ENCODE measurements around the gene RNF103.

RNF103 gene

GRCh38 chr2:86627550-86627949 is 3.9 kb upstream of the RNF103 start:
- in situ Hi-C loops (cut with HindIII; ENCODE audit: low sequenced_read_pairs) = no loop called here

DNA sequence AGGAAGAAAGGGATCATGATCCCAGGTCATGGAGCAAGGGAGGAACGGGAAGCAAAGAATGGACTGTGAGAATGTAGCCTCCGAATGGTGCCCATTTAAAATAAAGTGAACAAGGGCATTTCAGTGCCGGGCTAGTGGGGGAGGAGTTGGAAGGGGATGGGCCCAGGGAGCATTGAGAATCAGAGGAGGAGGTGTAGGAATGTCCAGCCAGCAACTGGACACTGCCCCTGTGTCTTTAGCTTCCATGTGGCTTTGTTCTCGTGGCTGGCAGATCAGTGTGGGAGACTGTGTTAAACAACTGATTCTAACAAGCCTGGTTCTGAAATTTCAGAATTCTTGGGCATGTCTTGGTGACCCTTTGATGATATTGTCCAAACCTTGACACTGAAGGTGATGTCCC is 1.4 kb upstream of the RNF103 start:
- in situ Hi-C loops (cut with HindIII; ENCODE audit: low sequenced_read_pairs) = no loop called here

- in situ Hi-C loops (cut with HindIII; ENCODE audit: low sequenced_read_pairs) = no loop called here
Observed at GRCh38 chr2:86624267-86624547, 542 bp upstream of the RNF103 start.

- in situ Hi-C loops (cut with HindIII; ENCODE audit: low sequenced_read_pairs) = no loop called here
Observed at GRCh38 chr2:86623043-86623493, 597 bp downstream of the RNF103 start.

DNA sequence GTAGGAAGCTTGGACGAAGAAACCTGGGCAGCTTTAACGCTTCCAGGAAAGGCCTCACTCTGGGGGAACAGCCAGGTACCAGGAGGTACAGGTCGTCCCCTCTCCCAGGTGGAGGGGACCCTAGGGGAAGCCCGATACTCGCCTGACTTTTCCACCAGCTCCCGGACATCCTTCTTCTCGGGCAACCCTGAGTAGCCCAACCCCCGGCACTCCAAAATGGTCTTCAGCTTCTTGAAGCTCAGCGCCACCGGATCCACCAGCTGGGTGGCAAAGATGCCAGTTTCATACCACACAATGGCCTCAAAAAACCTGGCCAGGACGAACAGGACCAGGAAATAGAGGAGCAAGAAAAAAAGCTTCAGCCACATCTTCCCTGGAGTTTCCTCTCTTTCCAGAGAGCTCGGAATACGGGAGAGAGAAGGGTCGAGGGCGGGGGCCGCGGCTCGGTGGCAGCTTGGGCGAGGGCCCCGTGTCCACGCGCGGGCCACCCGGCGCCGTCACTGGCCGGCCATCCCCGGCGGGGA is 1.1 kb downstream of the RNF103 start:
- in situ Hi-C loops (cut with HindIII; ENCODE audit: low sequenced_read_pairs) = no loop called here

DNA sequence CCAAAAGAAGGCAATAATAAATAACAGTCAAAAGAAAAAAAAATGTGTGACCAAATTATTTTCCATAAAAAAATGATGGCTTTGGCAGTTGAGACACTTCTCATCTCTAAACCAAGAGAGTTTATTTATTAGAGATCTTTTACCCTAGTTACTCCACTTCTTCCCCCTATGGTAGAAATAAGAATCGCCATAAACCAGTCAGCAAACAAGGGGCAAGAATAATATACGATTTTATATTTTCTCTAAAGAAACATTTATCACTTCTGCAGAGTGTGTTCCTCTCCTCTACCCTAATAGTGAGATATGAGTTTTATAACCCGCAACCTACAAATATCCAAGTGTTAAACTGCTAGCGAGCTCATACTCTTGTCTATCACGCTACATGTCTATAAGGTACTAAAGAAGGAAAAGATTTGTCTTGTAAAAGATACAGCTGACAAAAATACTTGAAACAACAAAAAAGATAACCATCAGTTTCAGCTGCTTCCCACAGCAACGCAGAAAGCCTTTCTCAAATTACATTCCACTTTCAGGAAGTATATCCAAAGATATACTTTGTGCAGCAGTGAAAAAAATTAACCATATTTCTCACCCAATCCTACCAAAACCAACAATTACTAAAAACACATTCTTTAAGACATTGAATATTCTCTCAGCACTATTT is 2.3 kb downstream of the RNF103 start:
- in situ Hi-C loops (cut with HindIII; ENCODE audit: low sequenced_read_pairs) = no loop called here

DNA sequence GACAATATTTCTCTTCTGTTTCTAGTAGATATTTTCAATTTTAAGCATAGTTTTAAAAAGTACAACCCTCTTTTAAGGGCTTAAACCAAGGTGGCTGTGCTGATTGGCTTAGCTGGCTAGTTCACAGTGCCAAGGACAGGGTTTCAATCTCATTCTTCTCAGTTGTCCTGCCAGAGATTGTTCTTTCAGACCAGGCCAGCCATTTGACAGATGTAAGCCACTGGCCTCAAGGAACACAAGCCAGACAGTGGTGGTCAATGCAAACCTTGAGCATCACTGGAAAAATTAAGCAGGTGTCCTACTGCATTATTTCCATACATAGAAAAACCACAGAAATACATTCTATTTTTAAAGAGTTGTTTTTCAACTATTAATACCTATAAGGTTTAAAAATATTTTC is 5.9 kb downstream of the RNF103 start:
- in situ Hi-C loops (cut with HindIII; ENCODE audit: low sequenced_read_pairs) = loop anchor here (5.0 to 10.0 kb wide), 2 partner anchors 70 to 147 kb away; no protein-coding TSS in a partner anchor

DNA sequence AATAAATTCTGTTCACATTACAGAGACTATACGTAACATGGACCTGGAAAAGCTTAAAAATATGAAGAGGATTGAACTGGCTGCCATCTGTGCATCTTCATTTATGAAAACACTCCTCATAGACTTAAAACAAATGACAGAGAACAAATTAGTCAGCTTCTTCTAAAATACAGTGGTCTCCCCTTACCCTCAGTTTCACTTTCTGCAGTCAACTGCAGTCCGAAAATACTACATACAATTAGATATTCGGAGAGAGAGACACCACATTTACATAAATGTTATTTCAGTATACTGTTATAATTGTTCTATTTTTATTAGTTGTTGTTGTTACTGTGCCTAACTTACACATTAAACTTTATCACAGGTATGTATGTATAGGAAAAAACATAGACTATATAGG is 6.5 kb downstream of the RNF103 start:
- in situ Hi-C loops (cut with HindIII; ENCODE audit: low sequenced_read_pairs) = loop anchor here (5.0 to 10.0 kb wide), 2 partner anchors 70 to 148 kb away; no protein-coding TSS in a partner anchor

DNA sequence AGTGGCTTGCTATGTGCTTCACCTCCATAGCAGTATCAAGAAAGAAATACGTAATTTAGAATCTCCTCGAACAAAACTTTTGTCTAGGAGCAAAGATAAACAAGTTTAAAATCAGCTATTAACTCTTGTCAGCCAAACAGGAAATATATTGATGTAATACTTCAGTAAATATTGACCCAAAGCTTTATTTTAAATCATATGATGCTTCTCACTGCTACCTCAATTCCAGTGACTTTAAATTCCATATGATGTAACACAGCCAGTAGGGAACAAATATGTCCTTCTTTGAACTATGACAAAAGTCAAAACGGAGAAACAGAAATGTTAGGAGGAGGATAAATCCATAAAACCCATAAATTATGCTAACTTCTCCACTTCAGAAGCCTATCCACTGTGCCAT is 7.2 kb downstream of the RNF103 start:
- in situ Hi-C loops (cut with HindIII; ENCODE audit: low sequenced_read_pairs) = loop anchor here (5.0 to 10.0 kb wide), 2 partner anchors 71 to 148 kb away; no protein-coding TSS in a partner anchor

DNA sequence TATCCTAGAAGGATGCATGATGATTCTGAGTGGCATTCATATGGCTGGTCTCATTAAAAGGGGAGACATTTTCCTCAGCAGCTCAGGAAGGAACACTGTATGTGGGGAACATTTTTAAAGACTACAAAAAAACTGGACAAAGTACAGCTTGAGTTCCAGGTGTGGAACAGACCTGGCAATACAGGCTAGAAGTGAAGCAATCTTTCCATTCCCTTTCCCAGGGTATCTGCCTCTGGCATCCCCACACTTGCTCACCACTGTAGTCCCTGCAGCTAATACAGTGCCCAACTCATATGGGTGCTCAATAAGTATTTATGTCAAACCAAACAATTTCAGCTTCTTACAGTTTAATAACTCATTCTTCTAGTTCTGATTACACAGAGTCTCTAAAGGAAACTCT is 8.1 kb downstream of the RNF103 start:
- in situ Hi-C loops (cut with HindIII; ENCODE audit: low sequenced_read_pairs) = loop anchor here (5.0 to 10.0 kb wide), 2 partner anchors 72 to 149 kb away; no protein-coding TSS in a partner anchor

GRCh38 chr2:86613515-86613914 is 10.2 kb downstream of the RNF103 start:
- in situ Hi-C loops (cut with HindIII; ENCODE audit: low sequenced_read_pairs) = loop anchor here (10.0 kb wide), 1 partner anchor 151 kb away; no protein-coding TSS in a partner anchor

DNA sequence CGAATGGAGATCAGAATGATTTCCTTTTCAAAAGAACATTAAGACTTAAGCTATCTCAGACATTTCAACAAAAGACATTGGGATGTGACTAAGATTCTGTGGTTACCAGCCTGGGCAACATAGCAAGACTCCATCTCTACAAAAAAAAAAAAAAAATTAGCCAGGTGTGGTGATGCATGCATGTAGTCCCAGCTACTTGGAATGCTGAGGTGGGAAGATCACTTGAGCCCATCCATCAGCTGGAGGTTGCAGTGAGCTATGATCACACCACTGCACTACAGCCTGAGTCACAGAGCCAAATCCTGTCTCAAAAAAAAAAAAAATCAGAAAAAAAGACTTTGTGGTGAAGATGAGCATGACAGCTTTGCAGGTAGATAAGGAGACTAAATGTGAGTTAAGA is 12.8 kb downstream of the RNF103 start:
- in situ Hi-C loops (cut with HindIII; ENCODE audit: low sequenced_read_pairs) = loop anchor here (10.0 kb wide), 1 partner anchor 154 kb away; no protein-coding TSS in a partner anchor

- in situ Hi-C loops (cut with HindIII; ENCODE audit: low sequenced_read_pairs) = no loop called here
Observed at GRCh38 chr2:86608832-86609410, 14.7 kb downstream of the RNF103 start.

- in situ Hi-C loops (cut with HindIII; ENCODE audit: low sequenced_read_pairs) = no loop called here
Observed at GRCh38 chr2:86603905-86604304, 19.8 kb downstream of the RNF103 start.

DNA sequence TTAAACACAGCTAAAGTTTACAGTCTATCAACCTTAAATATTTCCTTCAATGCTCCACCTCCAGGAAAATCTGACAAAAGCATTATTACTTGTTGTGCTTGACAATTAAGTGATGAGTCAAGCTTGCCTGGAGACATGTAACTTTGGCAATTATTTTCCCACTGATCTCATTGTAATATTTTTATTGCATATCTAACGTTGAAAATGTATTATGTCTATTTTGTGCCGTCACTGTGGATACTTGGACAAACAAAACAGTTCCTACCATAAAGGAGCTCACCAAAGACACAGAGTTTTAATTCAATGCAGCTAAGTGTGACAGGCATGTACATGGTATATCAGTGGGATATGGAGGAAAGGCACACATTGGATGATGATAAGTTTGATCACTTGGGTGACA is 24.7 kb downstream of the RNF103 start:
- in situ Hi-C loops (cut with HindIII; ENCODE audit: low sequenced_read_pairs) = no loop called here

GRCh38 chr2:86596118-86596517 is 27.5 kb downstream of the RNF103 start:
- in situ Hi-C loops (cut with HindIII; ENCODE audit: low sequenced_read_pairs) = no loop called here

DNA sequence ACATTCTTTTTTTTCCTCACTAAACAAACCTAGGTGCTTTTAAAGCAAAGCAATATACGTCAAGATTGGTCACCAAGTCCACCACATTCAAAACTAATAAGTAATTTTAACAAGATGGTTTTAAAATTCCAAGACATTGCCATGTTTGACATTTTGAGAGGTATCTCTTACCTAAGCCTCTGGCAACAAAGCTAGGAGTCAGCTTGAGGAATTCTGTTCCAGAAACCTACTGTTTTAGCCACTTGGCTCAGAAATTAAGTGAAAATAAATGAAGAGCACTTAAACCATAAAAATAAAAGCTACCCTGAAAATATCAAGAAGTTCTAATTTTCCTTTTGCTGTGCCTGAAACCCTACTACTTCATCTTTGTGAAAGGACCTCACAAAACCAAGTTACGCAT is 30.4 kb downstream of the RNF103 start:
- in situ Hi-C loops (cut with HindIII; ENCODE audit: low sequenced_read_pairs) = loop anchor here (5.0 kb wide), 1 partner anchor 96 kb away; no protein-coding TSS in a partner anchor

DNA sequence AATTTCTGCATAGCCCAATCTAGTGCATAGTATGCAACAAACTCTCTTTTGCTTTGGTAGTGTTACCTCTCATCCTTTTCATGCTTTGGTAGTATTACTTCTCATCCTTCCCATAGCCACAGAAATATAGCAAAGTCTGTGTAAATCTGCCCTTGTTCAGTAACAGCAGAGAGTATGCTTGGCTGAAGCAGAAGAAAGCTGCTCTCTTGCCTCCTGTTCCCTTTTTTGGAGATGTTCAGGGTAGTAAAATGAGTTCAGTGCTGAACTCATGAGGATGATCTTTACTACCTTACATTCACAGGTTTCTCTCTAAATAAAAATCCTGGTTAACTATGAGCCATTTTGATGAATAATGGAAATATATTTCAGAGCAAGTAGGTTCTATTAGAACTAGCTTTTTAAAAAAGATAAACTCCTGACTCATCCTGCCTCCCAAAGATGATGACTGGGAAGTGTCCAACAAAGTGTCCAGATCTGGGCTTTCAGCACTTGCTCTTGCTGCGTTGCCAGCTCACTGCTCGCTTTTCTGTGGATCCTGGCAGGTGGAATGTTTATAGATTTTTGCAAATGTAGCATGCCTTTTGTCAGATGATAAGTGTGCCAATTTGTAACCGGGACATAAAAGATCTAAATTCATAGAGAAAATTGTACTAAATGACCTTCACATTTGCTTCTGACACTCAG is 31.0 kb downstream of the RNF103 start:
- in situ Hi-C loops (cut with HindIII; ENCODE audit: low sequenced_read_pairs) = loop anchor here (5.0 kb wide), 1 partner anchor 95 kb away; no protein-coding TSS in a partner anchor

- in situ Hi-C loops (cut with HindIII; ENCODE audit: low sequenced_read_pairs) = loop anchor here (5.0 kb wide), 1 partner anchor 92 kb away; no protein-coding TSS in a partner anchor
Observed at GRCh38 chr2:86589701-86590100, 34.0 kb downstream of the RNF103 start.

GRCh38 chr2:86584151-86584913 is 39.3 kb downstream of the RNF103 start:
- in situ Hi-C loops (cut with HindIII; ENCODE audit: low sequenced_read_pairs) = no loop called here

DNA sequence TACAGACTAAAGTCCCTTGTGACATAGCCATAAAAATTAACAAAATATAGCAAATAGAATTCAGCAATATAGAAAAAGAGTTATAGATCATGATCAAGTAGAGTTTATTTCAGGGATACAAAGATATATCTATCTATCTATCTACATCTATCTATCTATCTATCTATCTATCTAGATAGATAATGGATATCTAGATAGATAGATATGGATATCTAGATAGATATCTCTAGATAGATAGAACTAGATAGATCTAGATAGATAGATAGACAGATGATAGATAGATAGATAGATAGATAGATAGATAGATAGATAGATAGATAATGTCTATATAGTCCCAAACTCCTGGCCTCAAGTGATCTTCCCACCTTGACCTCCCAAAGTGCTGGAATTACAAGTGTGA is 43.1 kb downstream of the RNF103 start:
- in situ Hi-C loops (cut with HindIII; ENCODE audit: low sequenced_read_pairs) = no loop called here

Measured in endothelial cell of hepatic sinusoid (primary cell).